Mesothelial cell of epicardium (in vitro differentiated cells): ENCODE results near the gene AKAP13. TPM values are rescaled to one million over a fixed set of nuclear protein-coding genes. Genes with fewer than 3 reads are reported as not detected.

Experiments used
- DNase-seq, 2 experiments: peaks; one replicate each; pipeline ENCODE4 v3.0.0; 2021; ENCODE audit warnings: low spot score in 2 of 2; ENCODE audit not compliant: unreplicated experiment in 2 of 2
- H3K27ac Mint-ChIP-seq: 2 replicates; pipeline ENCODE4 v1.8.0; 2021; ENCODE audit warnings: mixed read lengths
- H3K27me3 Mint-ChIP-seq: 2 replicates; pipeline ENCODE4 v1.8.0; 2021; ENCODE audit warnings: low read depth, mixed read lengths
- H3K36me3 Mint-ChIP-seq: 2 replicates; pipeline ENCODE4 v1.8.0; 2021; ENCODE audit warnings: mixed read lengths
- H3K4me1 Mint-ChIP-seq: 2 replicates; pipeline ENCODE4 v1.8.0; 2021; ENCODE audit warnings: mixed read lengths
- H3K4me3 Mint-ChIP-seq: 2 replicates; pipeline ENCODE4 v1.8.0; 2021; ENCODE audit warnings: mild to moderate bottlenecking, moderate library complexity, mixed read lengths
- H3K9me3 Mint-ChIP-seq: 2 replicates; pipeline ENCODE4 v1.8.0; 2021; ENCODE audit warnings: mixed read lengths
- CTCF ChIP-seq: fragments of 200-600 bp; sonication (generic); IDR thresholded peaks from one replicate; pipeline ENCODE4 v1.5.0; 2021; ENCODE audit warnings: antibody characterized with exemption; ENCODE audit not compliant: unreplicated experiment
- total RNA-seq: library from RNA; stranded (reverse); gene quantifications from 3 replicates; pipeline ENCODE4 v1.2.1, GENCODE V29; 2021

Gene AKAP13
- total RNA-seq, 1 donor from 2014 or later, result 109 TPM

GRCh38 chr15:85415783-85416182, 35.4 kb downstream of the AKAP13 start:
- Mint-ChIP-seq H3K9me3 (peaks cover 10% of the 10 kb centered on the region), H3K27ac (no peak overlapping the region), H3K4me3 (no peak overlapping the region), H3K36me3 (peaks cover 6% of the 10 kb centered on the region), H3K4me1 (peaks cover 15% of the 10 kb centered on the region), H3K27me3 (no peaks in the 10 kb centered on the region)
- no peak for DNase-seq
- no peak for TF ChIP-seq CTCF

- TF ChIP-seq CTCF, result no peak
- Mint-ChIP-seq H3K4me3 (no peak overlapping the region), H3K9me3 (peaks cover 8% of the 10 kb centered on the region), H3K27me3 (no peaks in the 10 kb centered on the region), H3K36me3 (peaks cover 2% of the 10 kb centered on the region), H3K27ac (no peak overlapping the region), H3K4me1 (peaks cover 15% of the 10 kb centered on the region)
- no peak for DNase-seq
Measured at GRCh38 chr15:85417276-85417675, 36.9 kb downstream of the AKAP13 start.

- Mint-ChIP-seq H3K4me3 (no peak overlapping the region), H3K9me3 (peaks cover 8% of the 10 kb centered on the region), H3K27ac (no peak overlapping the region), H3K27me3 (no peaks in the 10 kb centered on the region), H3K4me1 (peaks cover 4% of the 10 kb centered on the region), H3K36me3 (peaks cover 2% of the 10 kb centered on the region)
- no peak for TF ChIP-seq CTCF
- DNase-seq, result no peak
Measured at GRCh38 chr15:85419161-85419560, 38.8 kb downstream of the AKAP13 start.

- Mint-ChIP-seq H3K9me3 (peaks cover 8% of the 10 kb centered on the region), H3K4me1 (no peaks in the 10 kb centered on the region), H3K4me3 (no peak overlapping the region), H3K27me3 (no peaks in the 10 kb centered on the region), H3K36me3 (peaks cover 2% of the 10 kb centered on the region), H3K27ac (no peak overlapping the region)
- DNase-seq, result no peak
- no peak for TF ChIP-seq CTCF
Measured at GRCh38 chr15:85421116-85421925, 40.9 kb downstream of the AKAP13 start.

- Mint-ChIP-seq H3K9me3 (peaks cover 8% of the 10 kb centered on the region), H3K4me3 (no peak overlapping the region), H3K36me3 (peaks cover 2% of the 10 kb centered on the region), H3K27me3 (no peaks in the 10 kb centered on the region), H3K27ac (no peak overlapping the region), H3K4me1 (no peaks in the 10 kb centered on the region)
- DNase-seq, result no peak
- no peak for TF ChIP-seq CTCF
Measured at GRCh38 chr15:85422607-85423006, 42.2 kb downstream of the AKAP13 start.
